Activated T-cell treated with anti-CD3 and anti-CD28 coated beads, Interleukin-2, amount 50 U/mL, for 24 hours (primary cell): ENCODE measurements around the gene PDE9A.

Experiments
- DNase-seq: peaks from one replicate; pipeline ENCODE4 v3.0.0-alpha.2; 2020
- H3K27ac Mint-ChIP-seq: 2 replicates; pipeline ENCODE4 v1.8.0; 2020; ENCODE audit warnings: mild to moderate bottlenecking, mixed read lengths
- H3K27me3 Mint-ChIP-seq: 2 replicates; pipeline ENCODE4 v1.8.0; 2020; ENCODE audit warnings: mixed read lengths
- H3K36me3 Mint-ChIP-seq: 2 replicates; pipeline ENCODE4 v1.8.0; 2020; ENCODE audit warnings: low read depth, mixed read lengths
- H3K4me1 Mint-ChIP-seq: 2 replicates; pipeline ENCODE4 v1.8.0; 2020; ENCODE audit warnings: low read depth, mixed read lengths
- H3K4me3 Mint-ChIP-seq: 2 replicates; pipeline ENCODE4 v1.8.0; 2020; ENCODE audit warnings: mild to moderate bottlenecking, moderate library complexity, mixed read lengths
- H3K9me3 Mint-ChIP-seq: 2 replicates; pipeline ENCODE4 v1.8.0; 2020; ENCODE audit warnings: mixed read lengths

The PDE9A gene

GRCh38 chr21:42764883-42765282 lies 111.5 kb downstream of the PDE9A start:
- no peak overlapping the region for H3K4me3 Mint-ChIP-seq
- H3K36me3 Mint-ChIP-seq: peaks cover 11% of the 10 kb centered on the region
- no peaks in the 10 kb centered on the region for H3K4me1 Mint-ChIP-seq
- DNase-seq: no peak
- H3K9me3 Mint-ChIP-seq: no peaks in the 10 kb centered on the region
- H3K27me3 Mint-ChIP-seq: no peaks in the 10 kb centered on the region
- H3K27ac Mint-ChIP-seq: no peak overlapping the region

GRCh38 chr21:42765656-42766055 lies 112.2 kb downstream of the PDE9A start:
- no peaks in the 10 kb centered on the region for H3K27me3 Mint-ChIP-seq
- no peak overlapping the region for H3K4me3 Mint-ChIP-seq
- no peaks in the 10 kb centered on the region for H3K9me3 Mint-ChIP-seq
- H3K4me1 Mint-ChIP-seq: no peaks in the 10 kb centered on the region
- DNase-seq: no peak
- H3K36me3 Mint-ChIP-seq: peaks cover 16% of the 10 kb centered on the region
- H3K27ac Mint-ChIP-seq: no peak overlapping the region

GRCh38 chr21:42766739-42767560 lies 113.5 kb downstream of the PDE9A start:
- no peak overlapping the region for H3K27ac Mint-ChIP-seq
- no peak for DNase-seq
- peaks cover 17% of the 10 kb centered on the region for H3K36me3 Mint-ChIP-seq
- H3K9me3 Mint-ChIP-seq: no peaks in the 10 kb centered on the region
- H3K4me3 Mint-ChIP-seq: no peak overlapping the region
- H3K4me1 Mint-ChIP-seq: no peaks in the 10 kb centered on the region
- H3K27me3 Mint-ChIP-seq: no peaks in the 10 kb centered on the region

GRCh38 chr21:42767561-42767835 lies 114.1 kb downstream of the PDE9A start:
- Mint-ChIP-seq H3K27me3 (no peaks in the 10 kb centered on the region), H3K4me1 (no peaks in the 10 kb centered on the region), H3K9me3 (no peaks in the 10 kb centered on the region), H3K27ac (no peak overlapping the region), H3K36me3 (peaks cover 17% of the 10 kb centered on the region), H3K4me3 (no peak overlapping the region)
- no peak for DNase-seq

- no peak overlapping the region for H3K27ac Mint-ChIP-seq
- no peak overlapping the region for H3K4me3 Mint-ChIP-seq
- DNase-seq: no peak
- no peaks in the 10 kb centered on the region for H3K9me3 Mint-ChIP-seq
- no peaks in the 10 kb centered on the region for H3K4me1 Mint-ChIP-seq
- no peaks in the 10 kb centered on the region for H3K27me3 Mint-ChIP-seq
- peaks cover 17% of the 10 kb centered on the region for H3K36me3 Mint-ChIP-seq
Measured at GRCh38 chr21:42768324-42769121, 115.1 kb downstream of the PDE9A start.

GRCh38 chr21:42769183-42769819 lies 115.9 kb downstream of the PDE9A start:
- Mint-ChIP-seq H3K27ac (no peak overlapping the region), H3K4me1 (no peaks in the 10 kb centered on the region), H3K36me3 (peaks cover 17% of the 10 kb centered on the region), H3K4me3 (no peak overlapping the region), H3K27me3 (no peaks in the 10 kb centered on the region), H3K9me3 (no peaks in the 10 kb centered on the region)
- DNase-seq: no peak

GRCh38 chr21:42769820-42770716 lies 116.6 kb downstream of the PDE9A start:
- Mint-ChIP-seq H3K4me3 (no peak overlapping the region), H3K9me3 (no peaks in the 10 kb centered on the region), H3K27me3 (no peaks in the 10 kb centered on the region), H3K36me3 (peaks cover 17% of the 10 kb centered on the region), H3K27ac (no peak overlapping the region), H3K4me1 (no peaks in the 10 kb centered on the region)
- DNase-seq: no peak

GRCh38 chr21:42770717-42771502 lies 117.5 kb downstream of the PDE9A start:
- H3K27ac Mint-ChIP-seq: no peak overlapping the region
- no peak for DNase-seq
- H3K4me1 Mint-ChIP-seq: no peaks in the 10 kb centered on the region
- no peaks in the 10 kb centered on the region for H3K9me3 Mint-ChIP-seq
- H3K27me3 Mint-ChIP-seq: no peaks in the 10 kb centered on the region
- H3K4me3 Mint-ChIP-seq: no peak overlapping the region
- peaks cover 20% of the 10 kb centered on the region for H3K36me3 Mint-ChIP-seq

- Mint-ChIP-seq H3K4me3 (no peak overlapping the region), H3K4me1 (no peaks in the 10 kb centered on the region), H3K36me3 (peaks cover 20% of the 10 kb centered on the region), H3K27me3 (no peaks in the 10 kb centered on the region), H3K9me3 (no peaks in the 10 kb centered on the region), H3K27ac (no peak overlapping the region)
- DNase-seq: no peak
Measured at GRCh38 chr21:42771503-42771805, 118.0 kb downstream of the PDE9A start.

GRCh38 chr21:42775123-42775522 lies 121.7 kb downstream of the PDE9A start:
- Mint-ChIP-seq H3K27me3 (no peaks in the 10 kb centered on the region), H3K4me3 (no peak overlapping the region), H3K27ac (no peak overlapping the region), H3K9me3 (no peaks in the 10 kb centered on the region), H3K36me3 (peaks cover 9% of the 10 kb centered on the region), H3K4me1 (no peaks in the 10 kb centered on the region)
- no peak for DNase-seq

GRCh38 chr21:42775891-42776290 lies 122.5 kb downstream of the PDE9A start:
- no peak for DNase-seq
- Mint-ChIP-seq H3K27ac (no peak overlapping the region), H3K4me1 (peaks cover 4% of the 10 kb centered on the region), H3K9me3 (no peaks in the 10 kb centered on the region), H3K4me3 (no peak overlapping the region), H3K27me3 (no peaks in the 10 kb centered on the region), H3K36me3 (peaks cover 3% of the 10 kb centered on the region)

- no peaks in the 10 kb centered on the region for H3K9me3 Mint-ChIP-seq
- no peak for DNase-seq
- peaks cover 15% of the 10 kb centered on the region for H3K4me1 Mint-ChIP-seq
- peaks cover 3% of the 10 kb centered on the region for H3K36me3 Mint-ChIP-seq
- peaks cover 5% of the 10 kb centered on the region for H3K27me3 Mint-ChIP-seq
- no peak overlapping the region for H3K4me3 Mint-ChIP-seq
- H3K27ac Mint-ChIP-seq: no peak overlapping the region
Measured at GRCh38 chr21:42777064-42777756, 123.8 kb downstream of the PDE9A start.

- no peaks in the 10 kb centered on the region for H3K9me3 Mint-ChIP-seq
- H3K4me1 Mint-ChIP-seq: peaks cover 22% of the 10 kb centered on the region
- no peak overlapping the region for H3K4me3 Mint-ChIP-seq
- H3K36me3 Mint-ChIP-seq: peaks cover 3% of the 10 kb centered on the region
- DNase-seq: no peak
- H3K27ac Mint-ChIP-seq: no peak overlapping the region
- H3K27me3 Mint-ChIP-seq: peaks cover 5% of the 10 kb centered on the region
Measured at GRCh38 chr21:42777757-42778344, 124.4 kb downstream of the PDE9A start.
